Activated T-helper 9 cell treated with anti-CD3 and anti-CD28 coated beads, Interleukin-2, amount 50 U/mL, for 16 hours (primary cell): ENCODE results near the gene HS6ST1.
"Not testable (repeated sequence)": the region's sequence is repeated elsewhere in the genome, so short reads cannot be mapped to it uniquely, and the experiment has no call there.

Experiments
- DNase-seq: peaks from one replicate; pipeline ENCODE4 v3.0.0-alpha.2; 2020; ENCODE audit warnings: low read depth

The HS6ST1 gene

GRCh38 chr2:128268611-128269010 lies 50.1 kb downstream of the HS6ST1 start:
- DNase-seq, result not testable (repeated sequence)

GRCh38 chr2:128268145-128268544 lies 50.5 kb downstream of the HS6ST1 start:
- DNase-seq, result not testable (repeated sequence)

- DNase-seq, result not testable (repeated sequence)
These were observed 51.0 kb downstream of the HS6ST1 start for GRCh38 chr2:128267649-128268048.

- not testable (repeated sequence) for DNase-seq
These were observed 51.5 kb downstream of the HS6ST1 start for GRCh38 chr2:128267197-128267596.

GRCh38 chr2:128266463-128266862 lies 52.2 kb downstream of the HS6ST1 start:
- DNase-seq, result not testable (repeated sequence)

GRCh38 chr2:128265608-128265993 lies 53.1 kb downstream of the HS6ST1 start:
- DNase-seq, result not testable (repeated sequence)

GRCh38 chr2:128264881-128265607 lies 53.6 kb downstream of the HS6ST1 start:
- DNase-seq, result no peak

GRCh38 chr2:128263902-128264331 lies 54.8 kb downstream of the HS6ST1 start:
- no peak for DNase-seq

- no peak for DNase-seq
These were observed 56.1 kb downstream of the HS6ST1 start for GRCh38 chr2:128262315-128263253.

- no peak for DNase-seq
These were observed 57.2 kb downstream of the HS6ST1 start for GRCh38 chr2:128261245-128262128.

- no peak for DNase-seq
These were observed 58.2 kb downstream of the HS6ST1 start for GRCh38 chr2:128260239-128261138.

GRCh38 chr2:128259585-128259984 lies 59.1 kb downstream of the HS6ST1 start:
- no peak for DNase-seq

- no peak for DNase-seq
These were observed 60.5 kb downstream of the HS6ST1 start for GRCh38 chr2:128258218-128258617.

GRCh38 chr2:128252501-128252900 lies 66.2 kb downstream of the HS6ST1 start:
- DNase-seq, result no peak

- DNase-seq, result not testable (repeated sequence)
These were observed 66.6 kb downstream of the HS6ST1 start for GRCh38 chr2:128252086-128252485.

GRCh38 chr2:128250229-128251025 lies 68.2 kb downstream of the HS6ST1 start:
- no peak for DNase-seq

- DNase-seq, result no peak
These were observed 69.1 kb downstream of the HS6ST1 start for GRCh38 chr2:128249555-128249954.

GRCh38 chr2:128245813-128246212 lies 72.9 kb downstream of the HS6ST1 start:
- no peak for DNase-seq

GRCh38 chr2:128241896-128242295 lies 76.8 kb downstream of the HS6ST1 start:
- DNase-seq, result no peak
